Measurements from ENCODE around the gene PHLPP1. TPM values are rescaled to one million over a fixed set of nuclear protein-coding genes. Genes with fewer than 3 reads are reported as not detected.

PHLPP1 gene
- total and polyA plus RNA-seq, 2 of the 13 experiments (the other 11 are each of a cell fraction or from before 2014, with no cell fraction given): 9.8 to 18.5 TPM

- TF ChIP-seq HOMEZ (CRISPR knock-in tag; IDR thresholded peaks at IDR 0.05; ENCODE audit: low read depth): no peak
- TF ChIP-seq MXD4 (CRISPR knock-in tag; IDR thresholded peaks at IDR 0.05): no peak
- TF ChIP-seq ZNF317 (CRISPR knock-in tag; IDR thresholded peaks at IDR 0.05): no peak
- no peak for TF ChIP-seq ZFP37 (CRISPR knock-in tag; IDR thresholded peaks at IDR 0.05; ENCODE audit: borderline replicate concordance)
- no peak for TF ChIP-seq BRD4 (CRISPR knock-in tag; IDR thresholded peaks at IDR 0.05)
- TF ChIP-seq RAD21 (CRISPR knock-in tag; IDR thresholded peaks at IDR 0.05): 0 out of 2 replicates have a peak, but pooled peaks have one; percentile 22
- no peak for TF ChIP-seq CEBPG (CRISPR knock-in tag; IDR thresholded peaks at IDR 0.05)
- no peak for TF ChIP-seq TRIM24 (CRISPR knock-in tag; IDR thresholded peaks at IDR 0.05)
- TF ChIP-seq HNRNPL (IDR thresholded peaks at IDR 0.05; ENCODE audit: low read depth, low read length): no peak
- no peak for TF ChIP-seq TBX3 (IDR thresholded peaks at IDR 0.05; ENCODE audit: borderline replicate concordance)
- no peak for TF ChIP-seq BCLAF1 (IDR thresholded peaks at IDR 0.05)
- TF ChIP-seq ZBTB43 (CRISPR knock-in tag; conservative IDR thresholded peaks at IDR 0.05): peak; percentile 60; the same call in 1 of the 2 replicates
- TF ChIP-seq SNAPC4 (CRISPR knock-in tag; IDR thresholded peaks at IDR 0.05): no peak
- 0 out of 2 replicates have a peak, but pooled peaks have one; percentile 24 for TF ChIP-seq PATZ1 (CRISPR knock-in tag; IDR thresholded peaks at IDR 0.05)
- TF ChIP-seq ZFP1 (CRISPR knock-in tag; IDR thresholded peaks at IDR 0.05): no peak
- 0 out of 2 replicates have a peak, but pooled peaks have one; percentile 29 for TF ChIP-seq NFATC3 (CRISPR knock-in tag; IDR thresholded peaks at IDR 0.05)
- TF ChIP-seq PAWR (CRISPR knock-in tag; IDR thresholded peaks at IDR 0.05; ENCODE audit: borderline replicate concordance): no peak
Observed at GRCh38 chr18:62715759-62716615, 646 bp downstream of the PHLPP1 start (continued).
